Activated naive CD4-positive, alpha-beta T cell treated with anti-CD3 and anti-CD28 coated beads, Interleukin-2, amount 10 ng/mL, durations not matched to agents 7 days and 5 days (primary cell): ENCODE measurements around the gene PARD3.

ENCODE experiments used
- CTCF ChIA-PET: fragments of 350-600 bp; sonication (Branson Sonifier 250); formaldehyde crosslinking; loops from one replicate; lab custom pipeline; 2021; ENCODE audit warnings: antibody characterized with exemption; lab: Charles Lee
- DNase-seq: peaks from one replicate; pipeline ENCODE4 v3.0.0-alpha.2; 2020
- H3K27ac Mint-ChIP-seq: one replicate; pipeline ENCODE4 v1.8.0; 2021; ENCODE audit warnings: mild to moderate bottlenecking, moderate library complexity, mixed read lengths
- H3K27me3 Mint-ChIP-seq: one replicate; pipeline ENCODE4 v1.8.0; 2021; ENCODE audit warnings: mild to moderate bottlenecking, mixed read lengths
- H3K36me3 Mint-ChIP-seq: one replicate; pipeline ENCODE4 v1.8.0; 2021; ENCODE audit warnings: mixed read lengths
- H3K4me1 Mint-ChIP-seq: one replicate; pipeline ENCODE4 v1.8.0; 2021; ENCODE audit warnings: mixed read lengths
- H3K4me3 Mint-ChIP-seq: one replicate; pipeline ENCODE4 v1.8.0; 2021; ENCODE audit warnings: mild to moderate bottlenecking, moderate library complexity, mixed read lengths
- H3K9me3 Mint-ChIP-seq: one replicate; pipeline ENCODE4 v1.8.0; 2021; ENCODE audit warnings: mixed read lengths

Gene PARD3

GRCh38 chr10:34229917-34230316, 585.2 kb downstream of the PARD3 start:
- CTCF ChIA-PET: no interaction called here
- Mint-ChIP-seq H3K9me3 (no peaks in the 10 kb centered on the region), H3K36me3 (no peaks in the 10 kb centered on the region), H3K4me3 (no peak overlapping the region), H3K27ac (no peak overlapping the region), H3K4me1 (no peaks in the 10 kb centered on the region), H3K27me3 (no peaks in the 10 kb centered on the region)
- DNase-seq: no peak

DNA sequence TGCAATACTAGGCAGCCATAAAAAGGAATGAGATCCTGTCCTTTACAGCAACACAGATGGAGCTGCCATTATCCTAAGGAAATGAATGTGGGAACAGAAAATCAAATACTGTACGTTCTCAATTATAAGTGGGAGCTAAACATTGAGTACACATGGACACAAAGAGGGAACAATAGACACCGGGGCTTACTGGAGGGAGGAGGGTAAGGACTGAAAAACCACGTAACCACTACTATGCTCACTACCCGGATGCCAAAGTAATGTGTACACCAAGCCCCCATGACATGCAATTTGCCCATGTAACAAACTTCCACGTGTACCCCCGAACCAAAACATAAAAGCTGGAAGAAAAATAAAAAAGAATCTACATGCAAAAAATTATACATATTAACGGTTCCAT, 587.0 kb downstream of the PARD3 start:
- Mint-ChIP-seq H3K9me3 (no peaks in the 10 kb centered on the region), H3K27me3 (no peaks in the 10 kb centered on the region), H3K4me1 (no peaks in the 10 kb centered on the region), H3K36me3 (no peaks in the 10 kb centered on the region), H3K27ac (no peak overlapping the region), H3K4me3 (no peak overlapping the region)
- DNase-seq: no peak
- CTCF ChIA-PET: no interaction called here

DNA sequence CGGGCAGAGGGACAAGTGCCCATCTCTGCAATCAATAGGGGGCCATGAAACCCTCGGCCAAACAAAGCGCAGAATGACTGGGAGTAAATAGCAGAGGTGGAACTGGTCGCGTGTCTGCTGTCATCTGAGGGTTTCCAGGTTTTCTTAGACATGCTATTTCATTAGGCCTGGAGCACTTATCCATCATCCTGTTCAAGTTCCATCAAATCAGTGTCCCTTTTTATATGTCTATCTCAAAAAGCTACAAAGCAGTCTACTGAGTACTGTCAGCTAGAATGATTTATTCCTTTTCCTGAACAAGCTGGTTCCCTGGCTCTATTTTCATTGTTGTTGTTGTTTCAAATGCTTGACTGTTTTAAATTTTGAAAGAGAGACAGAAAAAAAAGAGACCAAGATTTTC, 590.5 kb downstream of the PARD3 start:
- peaks cover 11% of the 10 kb centered on the region for H3K4me1 Mint-ChIP-seq
- no peaks in the 10 kb centered on the region for H3K27me3 Mint-ChIP-seq
- CTCF ChIA-PET: no interaction called here
- DNase-seq: no peak
- H3K4me3 Mint-ChIP-seq: no peak overlapping the region
- no peak overlapping the region for H3K27ac Mint-ChIP-seq
- no peaks in the 10 kb centered on the region for H3K36me3 Mint-ChIP-seq
- H3K9me3 Mint-ChIP-seq: no peaks in the 10 kb centered on the region

DNA sequence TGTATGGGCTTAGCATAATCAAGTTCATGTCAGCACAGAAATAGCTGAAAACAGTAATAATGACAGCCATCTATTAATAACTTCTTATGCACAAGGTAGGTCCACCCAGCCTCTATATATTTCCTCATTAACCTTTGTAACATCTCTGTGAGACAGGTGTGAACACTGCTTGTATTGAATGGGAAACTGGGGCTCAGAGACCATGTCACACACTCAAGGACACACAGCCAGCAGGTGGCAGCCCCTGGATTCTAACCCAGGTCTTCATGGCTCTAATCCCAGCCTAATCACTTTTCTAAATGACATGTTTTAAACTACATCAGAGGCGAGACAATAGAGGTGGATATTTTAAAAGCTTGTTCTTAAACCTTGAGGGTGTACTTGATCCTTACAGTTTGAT, 591.4 kb downstream of the PARD3 start:
- no peaks in the 10 kb centered on the region for H3K9me3 Mint-ChIP-seq
- H3K36me3 Mint-ChIP-seq: no peaks in the 10 kb centered on the region
- peaks cover 13% of the 10 kb centered on the region for H3K4me1 Mint-ChIP-seq
- DNase-seq: no peak
- H3K4me3 Mint-ChIP-seq: no peak overlapping the region
- H3K27me3 Mint-ChIP-seq: no peaks in the 10 kb centered on the region
- CTCF ChIA-PET: interaction anchor here (1.8 kb wide), 1 partner anchor 14 kb away, joined by 6 read pairs; no protein-coding TSS in a partner anchor
- no peak overlapping the region for H3K27ac Mint-ChIP-seq

- Mint-ChIP-seq H3K27ac (no peak overlapping the region), H3K27me3 (no peaks in the 10 kb centered on the region), H3K4me3 (no peak overlapping the region), H3K9me3 (no peaks in the 10 kb centered on the region), H3K36me3 (no peaks in the 10 kb centered on the region), H3K4me1 (peaks cover 13% of the 10 kb centered on the region)
- CTCF ChIA-PET: interaction anchor here (1.0 to 1.8 kb wide), 2 partner anchors 16 to 856 kb away, joined by 4 to 6 read pairs; no protein-coding TSS in a partner anchor
- no peak for DNase-seq
These were observed 592.7 kb downstream of the PARD3 start for GRCh38 chr10:34222359-34222758.

DNA sequence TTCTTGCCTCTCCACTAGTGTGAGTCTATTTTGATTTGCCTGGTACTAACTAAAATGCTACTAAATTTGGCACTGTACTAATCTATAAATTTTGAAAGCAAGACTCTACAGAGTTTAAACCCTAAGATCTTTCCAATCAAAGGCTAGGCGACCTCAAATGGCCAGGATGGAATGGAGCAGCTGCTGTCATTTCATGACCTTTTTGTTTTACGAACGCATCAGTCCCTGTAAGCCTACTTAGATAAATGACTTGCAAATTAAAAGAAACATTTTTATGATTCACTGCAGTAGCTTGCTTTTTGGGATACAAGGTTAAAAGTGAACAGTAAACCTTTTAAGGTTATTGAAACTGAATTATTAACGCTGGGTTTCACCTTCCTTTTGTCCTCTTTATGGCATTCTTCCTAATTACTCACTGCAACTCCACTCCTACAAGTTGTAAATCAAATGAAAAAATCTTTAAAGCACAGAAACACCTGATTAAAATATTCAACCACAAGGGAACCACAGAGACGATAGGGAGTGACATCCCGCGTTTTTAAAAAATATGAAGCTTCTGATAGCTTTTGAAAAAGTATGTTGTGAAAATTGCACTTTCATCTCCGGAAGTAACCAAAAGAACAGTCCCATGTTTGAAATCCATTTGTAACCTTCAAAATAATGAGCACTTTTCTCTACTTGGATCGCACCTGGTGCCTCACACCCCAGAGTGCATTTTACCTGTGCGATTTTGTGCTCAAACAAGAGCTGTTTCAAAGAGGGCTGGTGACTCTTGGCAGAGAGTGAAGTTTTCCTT, 595.1 kb downstream of the PARD3 start:
- Mint-ChIP-seq H3K9me3 (no peaks in the 10 kb centered on the region), H3K36me3 (no peaks in the 10 kb centered on the region), H3K4me3 (no peak overlapping the region), H3K27me3 (no peaks in the 10 kb centered on the region), H3K27ac (no peak overlapping the region), H3K4me1 (peaks cover 13% of the 10 kb centered on the region)
- CTCF ChIA-PET: interaction anchor here (0.6 to 1.3 kb wide), 3 partner anchors 16 to 1027 kb away, joined by 3 to 4 read pairs (median 3); no protein-coding TSS in a partner anchor
- DNase-seq: no peak

GRCh38 chr10:34217524-34217923, 597.6 kb downstream of the PARD3 start:
- Mint-ChIP-seq H3K4me3 (no peak overlapping the region), H3K27ac (no peak overlapping the region), H3K9me3 (no peaks in the 10 kb centered on the region), H3K27me3 (no peaks in the 10 kb centered on the region), H3K36me3 (no peaks in the 10 kb centered on the region), H3K4me1 (peaks cover 13% of the 10 kb centered on the region)
- no peak for DNase-seq
- CTCF ChIA-PET: no interaction called here

- H3K4me3 Mint-ChIP-seq: no peak overlapping the region
- H3K27me3 Mint-ChIP-seq: no peaks in the 10 kb centered on the region
- no peak overlapping the region for H3K27ac Mint-ChIP-seq
- DNase-seq: no peak
- H3K36me3 Mint-ChIP-seq: no peaks in the 10 kb centered on the region
- peaks cover 13% of the 10 kb centered on the region for H3K4me1 Mint-ChIP-seq
- CTCF ChIA-PET: no interaction called here
- no peaks in the 10 kb centered on the region for H3K9me3 Mint-ChIP-seq
These were observed 598.6 kb downstream of the PARD3 start for GRCh38 chr10:34216348-34216945.

DNA sequence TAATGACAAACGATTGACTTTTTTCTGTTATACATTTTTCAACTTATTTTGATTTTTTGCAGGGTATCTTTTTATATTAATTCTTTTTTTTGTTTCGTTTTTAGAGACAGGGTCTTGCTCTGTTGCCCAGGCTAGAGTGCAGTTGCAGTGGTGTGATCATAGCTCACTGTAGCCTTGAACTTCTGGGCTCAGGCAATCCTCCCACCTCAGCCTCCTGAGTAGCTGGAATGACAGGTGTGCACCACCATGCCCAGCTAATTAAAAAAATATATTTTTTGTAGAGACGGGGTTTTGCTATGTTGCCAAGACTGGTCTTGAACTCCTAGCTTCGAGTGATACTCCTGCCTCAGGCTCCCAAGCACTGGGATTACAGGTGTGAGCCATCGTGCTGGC, 601.3 kb downstream of the PARD3 start:
- CTCF ChIA-PET: no interaction called here
- Mint-ChIP-seq H3K4me3 (no peak overlapping the region), H3K9me3 (no peaks in the 10 kb centered on the region), H3K4me1 (no peaks in the 10 kb centered on the region), H3K36me3 (no peaks in the 10 kb centered on the region), H3K27me3 (no peaks in the 10 kb centered on the region), H3K27ac (no peak overlapping the region)
- no peak for DNase-seq

DNA sequence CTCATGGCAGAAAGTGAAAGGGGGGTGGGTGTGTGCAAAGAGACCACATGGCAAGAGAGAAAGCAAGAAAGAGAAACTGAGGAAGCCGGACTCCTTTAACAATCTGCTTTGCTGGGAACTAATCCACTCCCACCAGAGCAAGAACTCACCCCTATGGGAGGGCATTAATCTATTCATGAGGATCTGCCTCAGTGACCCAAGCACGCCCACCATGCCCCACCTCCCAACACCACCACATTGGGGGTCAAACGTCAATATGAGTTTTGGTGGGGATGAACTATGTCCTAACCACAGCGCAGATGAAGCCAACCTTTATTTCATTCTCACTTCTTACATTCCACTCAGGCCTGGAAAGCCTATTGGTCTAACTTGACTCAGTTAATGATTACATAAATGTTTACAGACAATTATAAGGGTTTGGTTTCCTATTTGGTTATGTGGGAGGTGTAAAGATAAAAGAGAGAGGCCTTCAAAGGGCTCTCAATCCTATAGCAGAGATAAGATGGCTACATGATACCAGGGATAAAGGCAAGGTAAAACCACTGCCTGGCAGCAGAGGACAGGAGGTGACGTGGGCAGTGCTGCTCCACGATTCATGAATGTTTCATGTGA, 601.8 kb downstream of the PARD3 start:
- no peak overlapping the region for H3K27ac Mint-ChIP-seq
- CTCF ChIA-PET: interaction anchor here (0.6 kb wide), 1 partner anchor 397 kb away, joined by 3 read pairs; no protein-coding TSS in a partner anchor
- DNase-seq: no peak
- H3K27me3 Mint-ChIP-seq: no peaks in the 10 kb centered on the region
- no peak overlapping the region for H3K4me3 Mint-ChIP-seq
- H3K36me3 Mint-ChIP-seq: no peaks in the 10 kb centered on the region
- no peaks in the 10 kb centered on the region for H3K9me3 Mint-ChIP-seq
- H3K4me1 Mint-ChIP-seq: no peaks in the 10 kb centered on the region

DNA sequence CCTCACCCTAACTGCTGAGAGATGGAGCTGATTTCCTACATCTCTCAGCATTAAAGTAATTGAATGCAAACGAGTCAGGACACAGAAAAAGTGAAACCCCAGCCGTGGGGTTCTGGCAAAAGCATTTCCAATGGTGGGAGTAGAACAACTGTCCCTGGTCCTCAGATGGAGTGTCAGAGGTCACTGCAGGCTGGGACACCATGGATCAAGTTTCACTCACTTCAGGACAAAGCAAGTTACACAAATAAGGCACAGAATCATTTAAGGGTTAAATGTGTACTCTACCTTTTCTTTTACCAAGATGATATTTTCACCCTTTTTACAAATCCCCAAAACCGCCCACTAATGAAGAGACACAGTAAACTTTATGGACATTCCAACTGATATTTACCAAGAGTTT, 607.8 kb downstream of the PARD3 start:
- Mint-ChIP-seq H3K27me3 (peaks cover 5% of the 10 kb centered on the region), H3K9me3 (no peaks in the 10 kb centered on the region), H3K27ac (no peak overlapping the region), H3K36me3 (no peaks in the 10 kb centered on the region), H3K4me3 (no peak overlapping the region), H3K4me1 (peaks cover 5% of the 10 kb centered on the region)
- no peak for DNase-seq
- CTCF ChIA-PET: no interaction called here

- Mint-ChIP-seq H3K4me1 (peaks cover 5% of the 10 kb centered on the region), H3K27me3 (peaks cover 5% of the 10 kb centered on the region), H3K9me3 (no peaks in the 10 kb centered on the region), H3K27ac (no peak overlapping the region), H3K4me3 (no peak overlapping the region), H3K36me3 (no peaks in the 10 kb centered on the region)
- CTCF ChIA-PET: no interaction called here
- no peak for DNase-seq
These were observed 608.2 kb downstream of the PARD3 start for GRCh38 chr10:34206935-34207268.

DNA sequence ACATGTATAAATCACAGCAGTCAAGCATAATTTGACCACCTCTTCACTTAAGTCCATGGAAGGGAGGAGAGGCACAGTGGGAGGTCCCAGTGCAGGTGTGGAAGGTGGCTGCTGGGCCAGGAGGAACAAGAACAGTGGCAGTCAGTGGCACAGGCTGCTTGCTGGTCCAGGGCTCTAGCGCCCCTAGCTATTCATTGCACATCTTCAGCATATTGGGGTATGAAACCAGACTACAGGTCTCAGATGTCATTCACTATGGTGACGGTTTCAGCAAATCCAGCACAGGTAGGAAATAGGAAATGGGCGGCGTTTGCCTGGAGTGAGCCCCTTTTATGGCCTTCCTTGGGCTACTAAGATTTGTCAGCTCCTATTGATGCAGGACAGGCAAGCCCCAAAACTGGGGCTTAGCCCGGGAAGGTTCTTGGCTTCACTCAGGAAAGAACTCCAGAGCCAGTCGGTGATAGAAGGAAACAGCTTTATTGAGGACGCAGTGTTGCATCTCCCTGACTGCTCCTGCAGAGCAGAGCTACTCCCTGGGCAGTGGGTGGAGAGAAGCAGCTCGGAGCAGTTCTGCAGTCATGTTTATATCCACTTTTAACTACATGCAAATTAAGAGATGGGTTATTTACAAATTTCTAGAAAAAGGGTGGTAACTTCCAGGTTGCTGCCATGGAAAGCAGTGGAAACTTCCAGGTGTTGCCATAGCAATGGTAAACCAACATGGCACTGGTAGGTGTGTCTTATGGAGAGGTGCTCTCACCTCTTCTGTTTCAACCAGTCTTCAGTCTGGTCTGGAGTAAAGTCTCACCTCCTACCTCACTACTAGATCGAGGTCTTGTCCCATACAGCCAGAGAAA, 608.8 kb downstream of the PARD3 start:
- no peaks in the 10 kb centered on the region for H3K9me3 Mint-ChIP-seq
- peaks cover 5% of the 10 kb centered on the region for H3K27me3 Mint-ChIP-seq
- no peak overlapping the region for H3K4me3 Mint-ChIP-seq
- DNase-seq: no peak
- H3K27ac Mint-ChIP-seq: no peak overlapping the region
- H3K4me1 Mint-ChIP-seq: peaks cover 5% of the 10 kb centered on the region
- no peaks in the 10 kb centered on the region for H3K36me3 Mint-ChIP-seq
- CTCF ChIA-PET: interaction anchor here (0.7 kb wide), 1 partner anchor 1013 kb away, joined by 3 read pairs; no protein-coding TSS in a partner anchor

DNA sequence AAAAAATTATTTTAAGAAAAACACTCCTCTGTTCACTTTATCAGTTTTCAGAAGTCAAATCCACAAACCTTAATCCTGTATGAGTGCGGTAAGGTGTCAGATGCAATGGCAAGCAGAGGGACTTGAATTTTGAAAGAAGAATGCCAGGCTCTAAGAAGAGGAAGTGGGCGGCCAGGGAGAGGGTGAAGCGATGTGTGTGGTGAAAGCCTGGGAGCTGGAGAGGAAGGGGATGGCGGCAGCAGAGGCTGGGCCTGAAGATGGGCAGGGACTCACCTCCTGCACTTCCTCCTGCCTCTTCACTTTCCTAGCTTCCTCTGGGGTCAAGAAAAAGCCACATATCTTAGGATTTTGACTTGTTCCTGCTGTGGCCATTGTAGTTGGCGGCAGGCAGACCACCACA, 609.6 kb downstream of the PARD3 start:
- no peak for DNase-seq
- Mint-ChIP-seq H3K27ac (no peak overlapping the region), H3K27me3 (peaks cover 5% of the 10 kb centered on the region), H3K4me1 (peaks cover 5% of the 10 kb centered on the region), H3K9me3 (no peaks in the 10 kb centered on the region), H3K4me3 (no peak overlapping the region), H3K36me3 (no peaks in the 10 kb centered on the region)
- CTCF ChIA-PET: no interaction called here
